ENCODE measurements around the gene DDX3X. TPM values are rescaled to one million over a fixed set of nuclear protein-coding genes. Genes with fewer than 3 reads are reported as not detected.
A peak's percentile ranks its signal among the peaks of the same experiment; 100 is the strongest.

DDX3X gene
- total and polyA plus RNA-seq, 9 of the 15 experiments (the other 6 are each of a cell fraction or from before 2014, with no cell fraction given) = 51.3 to 232 (median 138) TPM

- no peak for TF ChIP-seq CREB5 (CRISPR knock-in tag; IDR thresholded peaks at IDR 0.05)
- peak; percentile 87 for TF ChIP-seq PHF8 (IDR thresholded peaks at IDR 0.05; ENCODE audit: borderline replicate concordance, low read length)
- no peak for TF ChIP-seq ZNF444 (CRISPR knock-in tag; IDR thresholded peaks at IDR 0.05)
- TF ChIP-seq ZZZ3 (IDR thresholded peaks at IDR 0.05) = 0 out of 2 replicates have a peak, but pooled peaks have one; percentile 95
- no peak for TF ChIP-seq SMARCC2 (IDR thresholded peaks at IDR 0.05; ENCODE audit: low read depth)
- TF ChIP-seq ZNF699 (CRISPR knock-in tag; IDR thresholded peaks at IDR 0.05; ENCODE audit: insufficient replicate concordance) = no peak
- TF ChIP-seq CCAR2 (IDR thresholded peaks at IDR 0.05; ENCODE audit: low read depth, low read length) = no peak
- TF ChIP-seq GTF2F1 (IDR thresholded peaks at IDR 0.05; ENCODE audit: low read depth, low read length) = peak; percentile 94
- TF ChIP-seq ETV1 (tag; conservative IDR thresholded peaks at IDR 0.05; ENCODE audit: low read depth) = no peak
- TF ChIP-seq MTF1 (CRISPR knock-in tag; IDR thresholded peaks at IDR 0.05; ENCODE audit: borderline replicate concordance) = no peak
- no peak for TF ChIP-seq ZNF146 (CRISPR knock-in tag; IDR thresholded peaks at IDR 0.05; ENCODE audit: unreplicated experiment)
- TF ChIP-seq TEAD2 (tag; IDR thresholded peaks at IDR 0.05) = no peak
- peak; percentile 67 for TF ChIP-seq RNF2 (IDR thresholded peaks at IDR 0.05)
- TF ChIP-seq ZNF197 (CRISPR knock-in tag; IDR thresholded peaks at IDR 0.05; ENCODE audit: low read depth) = no peak; the same call in 1 of the 2 replicates
- TF ChIP-seq HOMEZ (CRISPR knock-in tag; IDR thresholded peaks at IDR 0.05) = no peak
- TF ChIP-seq ZNF778 (CRISPR knock-in tag; IDR thresholded peaks at IDR 0.05) = no peak
- TF ChIP-seq HDAC8 (tag; IDR thresholded peaks at IDR 0.05) = no peak
- no peak for TF ChIP-seq TEAD1 (CRISPR knock-in tag; IDR thresholded peaks at IDR 0.05)
- TF ChIP-seq ZNF589 (CRISPR knock-in tag; IDR thresholded peaks at IDR 0.05; ENCODE audit: low read depth) = 0 out of 2 replicates have a peak, but pooled peaks have one; percentile 42
- peak; percentile 18 for TF ChIP-seq RBBP5 (IDR thresholded peaks at IDR 0.05; ENCODE audit: borderline replicate concordance, insufficient read depth, low read length, poor library complexity, severe bottlenecking)
- TF ChIP-seq BMI1 (IDR thresholded peaks at IDR 0.05; ENCODE audit: low read length) = no peak
Observed at GRCh38 chrX:41333744-41334362, at the start of gene DDX3X (continued).
